Neural progenitor cell (in vitro differentiated cells): Measurements from ENCODE around the gene KCNAB1.

Experiments
- EZH2 ChIP-seq: fragments of 200-600 bp; sonication (generic); IDR thresholded peaks from 2 replicates; pipeline ENCODE4 v1.6.1; 2017; ENCODE audit warnings: antibody characterized with exemption, mild to moderate bottlenecking, moderate library complexity
- EZH2phosphoT487 ChIP-seq: fragments of 200-600 bp; sonication (generic); IDR thresholded peaks from 2 replicates; pipeline ENCODE4 v1.6.1; 2017; ENCODE audit warnings: antibody characterized with exemption
- TF ChIP-seq, protein P1 (sequence below): fragments of 200-600 bp; sonication (generic); IDR thresholded peaks from 2 replicates; pipeline ENCODE4 v1.5.1; 2017; ENCODE audit warnings: antibody characterized with exemption, mild to moderate bottlenecking

DNA sequence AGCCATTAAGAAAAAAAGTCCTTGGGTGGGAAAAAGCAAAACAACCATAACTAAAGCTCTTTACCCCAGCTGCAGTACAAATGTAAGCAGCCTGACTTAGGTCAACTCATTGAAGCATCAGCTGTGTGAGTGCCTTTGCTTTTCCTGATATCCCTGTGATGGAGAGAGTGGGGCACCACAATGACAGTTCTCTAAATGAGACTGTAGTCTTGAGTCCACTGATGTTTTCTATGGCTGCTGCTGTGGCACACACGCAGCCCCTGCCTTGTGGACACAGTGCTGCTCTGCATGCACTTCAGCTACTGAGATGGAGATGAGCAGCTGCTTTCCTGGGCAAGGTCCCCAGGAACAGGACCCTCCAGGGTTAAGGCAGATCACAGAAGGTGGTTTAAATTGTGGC lies 173.2 kb downstream of the KCNAB1 start:
- TF ChIP-seq, protein P1, sequence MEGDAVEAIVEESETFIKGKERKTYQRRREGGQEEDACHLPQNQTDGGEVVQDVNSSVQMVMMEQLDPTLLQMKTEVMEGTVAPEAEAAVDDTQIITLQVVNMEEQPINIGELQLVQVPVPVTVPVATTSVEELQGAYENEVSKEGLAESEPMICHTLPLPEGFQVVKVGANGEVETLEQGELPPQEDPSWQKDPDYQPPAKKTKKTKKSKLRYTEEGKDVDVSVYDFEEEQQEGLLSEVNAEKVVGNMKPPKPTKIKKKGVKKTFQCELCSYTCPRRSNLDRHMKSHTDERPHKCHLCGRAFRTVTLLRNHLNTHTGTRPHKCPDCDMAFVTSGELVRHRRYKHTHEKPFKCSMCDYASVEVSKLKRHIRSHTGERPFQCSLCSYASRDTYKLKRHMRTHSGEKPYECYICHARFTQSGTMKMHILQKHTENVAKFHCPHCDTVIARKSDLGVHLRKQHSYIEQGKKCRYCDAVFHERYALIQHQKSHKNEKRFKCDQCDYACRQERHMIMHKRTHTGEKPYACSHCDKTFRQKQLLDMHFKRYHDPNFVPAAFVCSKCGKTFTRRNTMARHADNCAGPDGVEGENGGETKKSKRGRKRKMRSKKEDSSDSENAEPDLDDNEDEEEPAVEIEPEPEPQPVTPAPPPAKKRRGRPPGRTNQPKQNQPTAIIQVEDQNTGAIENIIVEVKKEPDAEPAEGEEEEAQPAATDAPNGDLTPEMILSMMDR: no peak
- TF ChIP-seq EZH2 (no peak), EZH2phosphoT487 (no peak)
